GM12878 (cell line): ENCODE results near the gene ATG9A. TPM values are rescaled to one million over a fixed set of nuclear protein-coding genes. Genes with fewer than 3 reads are reported as not detected.

Experiments
- ATF7 ChIP-seq: fragments of 450-650 bp; IDR thresholded peaks from 2 replicates; pipeline ENCODE4 v1.6.1; 2016; ENCODE audit warnings: low read depth, mild to moderate bottlenecking
- BACH1 ChIP-seq: fragments of 450-650 bp; IDR thresholded peaks from 2 replicates; pipeline ENCODE4 v1.6.1; 2017; ENCODE audit warnings: mild to moderate bottlenecking, borderline replicate concordance
- MXI1 ChIP-seq: fragments of 150-350 bp; IDR thresholded peaks from 2 replicates; pipeline ENCODE4 v1.6.1; 2011; ENCODE audit warnings: low read depth, mild to moderate bottlenecking, inconsistent platforms, low read length, improper control_type of control experiment
- PAX8 ChIP-seq: fragments of 450-650 bp; IDR thresholded peaks from 2 replicates; pipeline ENCODE4 v1.6.1; 2017; ENCODE audit warnings: mild to moderate bottlenecking, moderate library complexity
- RAD51 ChIP-seq: fragments of 450-650 bp; IDR thresholded peaks from 2 replicates; pipeline ENCODE4 v1.6.1; 2016; ENCODE audit warnings: moderate library complexity, mild to moderate bottlenecking, inconsistent platforms
- RBBP5 ChIP-seq: fragments of 200-600 bp; sonication (generic); conservative IDR thresholded peaks from 2 replicates; pipeline ENCODE4 v1.6.1; 2016
- SIN3A ChIP-seq: IDR thresholded peaks from 2 replicates; pipeline ENCODE4 v1.6.1; 2012; ENCODE audit warnings: low read depth, low read length, improper control_type of control experiment
- SRF ChIP-seq, 2 experiments: IDR thresholded peaks; 2 replicates each; pipeline ENCODE4 v1.6.1; 2011; ENCODE audit warnings: low read depth in 2 of 2, low read length in 2 of 2, mild to moderate bottlenecking in 1 of 2, moderate library complexity in 1 of 2
- SUZ12 ChIP-seq: fragments of 200-600 bp; sonication (generic); IDR thresholded peaks from one replicate; pipeline ENCODE4 v1.6.1; 2018; ENCODE audit warnings: antibody characterized with exemption, mild to moderate bottlenecking; ENCODE audit not compliant: unreplicated experiment
- ZBTB11 ChIP-seq: fragments of 450-650 bp; formaldehyde crosslinking; IDR thresholded peaks from 2 replicates; pipeline ENCODE4 v1.5.0; 2022; ENCODE audit warnings: mild to moderate bottlenecking, missing genetic modification characterization
- polyA plus RNA-seq, 11 experiments: library from polyadenylated mRNA; depleted of rRNA in 4 of 11; unstranded in 6 of 11; stranded (reverse) in 5 of 11; fragments of >200 nt; fragmentation: Nextera tagmentation in 4 of 11; fragmentation: Illumina TruSeq in 1 of 11; extraction: Ambion mirVana in 4 of 11; extraction: Trizol in 1 of 11; gene quantifications; 1 replicate in 1 of 11; 2 replicates in 10 of 11; pipeline versions ENCODE4 v1.2.1 to v1.2.3, GENCODE V29; 2011 to 2016; ENCODE audit warnings: inconsistent platforms in 2 of 11, missing spikeins in 2 of 11, low read depth in 1 of 11
- total RNA-seq, 4 experiments: library from RNA; depleted of rRNA in 3 of 4; stranded (reverse); fragments of >200 nt in 3 of 4; fragmentation: Illumina TruSeq in 1 of 4; extraction: Trizol in 1 of 4; gene quantifications; 2 replicates each; pipeline versions ENCODE4 v1.2.1 to v1.2.3, GENCODE V29; 2013 to 2021

The ATG9A gene
- total and polyA plus RNA-seq, 10 of the 15 experiments (the other 5 are each of a cell fraction or from before 2014, with no cell fraction given): 0.16 to 37.5 (median 14.6) TPM; not detected in 1

GRCh38 chr2:219270055-219270372 is 40.6 kb upstream of the ATG9A start (continued):
- TF ChIP-seq ZBTB11 (CRISPR knock-in tag) (no peak), BACH1 (no peak), PAX8 (no peak), SUZ12 (no peak), SIN3A (no peak), SRF (IDR thresholded peaks at IDR 0.05; ENCODE audit: low read depth in 2 of 2, low read length in 2 of 2) (no peak), ATF7 (no peak), MXI1 (no peak), RBBP5 (no peak), RAD51 (no peak)
- TF ChIP-seq, all 136 proteins: peak for 0
